HL-60/S4 (cell line): ENCODE results near the gene TSHZ2.

Experiments
- in situ Hi-C: fragments of 300-500 bp; cut with MboI; formaldehyde crosslinking; loops from 2 replicates; pipeline ENCODE4 v1.14.3; 2022; ENCODE audit warnings: low sequenced_read_pairs

Gene TSHZ2

GRCh38 chr20:53190225-53190624, 218.1 kb downstream of the TSHZ2 start:
- in situ Hi-C loops: no loop called here

DNA sequence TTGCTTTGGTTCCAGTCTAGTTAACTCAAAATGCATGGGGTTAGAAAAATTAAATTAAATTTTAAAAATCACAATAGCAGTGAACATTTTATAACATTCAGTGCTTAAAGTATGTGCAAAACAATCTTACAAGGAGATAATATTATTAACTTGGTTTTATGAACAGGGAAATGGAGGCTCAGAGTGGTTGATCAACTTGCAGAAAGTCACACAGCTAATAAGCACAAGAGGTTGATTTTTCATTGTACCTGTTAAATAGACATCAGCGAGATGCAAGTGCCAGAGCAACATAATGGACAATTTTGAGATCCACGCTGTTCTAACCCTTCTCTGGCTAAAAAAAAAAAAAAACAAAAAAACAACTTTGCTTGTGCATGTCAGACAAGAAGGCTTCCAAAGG, 219.8 kb downstream of the TSHZ2 start:
- in situ Hi-C loops: no loop called here

DNA sequence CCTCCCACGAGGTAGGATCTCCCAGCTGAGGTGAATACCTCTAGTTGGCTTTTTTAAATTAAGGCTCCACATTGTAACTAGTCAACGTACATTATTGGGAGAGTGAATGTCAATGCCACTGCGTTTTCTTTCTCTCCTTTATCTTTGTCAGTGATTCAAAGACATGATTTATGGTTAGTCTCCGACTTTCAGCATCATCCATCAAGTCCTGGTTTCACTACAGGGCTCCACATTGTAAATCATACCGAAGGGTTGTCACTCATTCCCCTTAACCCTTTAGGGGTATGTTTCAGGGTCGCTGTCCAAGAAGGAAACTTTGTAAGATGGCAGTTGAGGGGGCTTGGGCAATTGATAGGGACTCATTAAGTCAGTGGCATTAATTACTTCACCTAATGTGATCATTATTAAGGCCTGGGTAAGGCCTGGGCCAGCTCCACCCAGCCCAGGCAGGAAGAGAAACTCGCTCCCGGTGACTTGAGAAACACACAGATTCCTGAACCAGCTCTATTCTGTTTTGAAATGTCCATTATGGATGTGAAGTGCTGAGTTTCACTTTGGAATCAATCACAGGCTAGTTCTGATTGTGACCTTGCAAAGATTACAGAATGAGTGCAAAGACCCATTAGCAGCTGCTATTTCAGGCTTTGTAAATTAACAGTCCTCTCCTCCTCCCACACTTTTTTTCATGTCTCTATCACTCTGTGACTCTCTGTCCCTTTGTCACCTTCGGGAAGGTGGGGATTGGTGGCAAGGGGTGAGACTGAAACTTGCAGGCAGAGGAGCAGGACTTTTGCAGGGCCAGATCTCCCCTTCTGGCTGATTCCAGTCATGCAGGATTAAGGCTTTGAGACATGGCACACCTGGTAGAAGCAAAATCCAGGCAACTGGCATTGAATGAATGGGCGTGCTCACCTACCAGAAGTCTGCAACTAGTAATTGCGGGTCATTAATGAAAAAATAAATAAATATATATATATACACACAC, 222.4 kb downstream of the TSHZ2 start:
- in situ Hi-C loops: no loop called here

DNA sequence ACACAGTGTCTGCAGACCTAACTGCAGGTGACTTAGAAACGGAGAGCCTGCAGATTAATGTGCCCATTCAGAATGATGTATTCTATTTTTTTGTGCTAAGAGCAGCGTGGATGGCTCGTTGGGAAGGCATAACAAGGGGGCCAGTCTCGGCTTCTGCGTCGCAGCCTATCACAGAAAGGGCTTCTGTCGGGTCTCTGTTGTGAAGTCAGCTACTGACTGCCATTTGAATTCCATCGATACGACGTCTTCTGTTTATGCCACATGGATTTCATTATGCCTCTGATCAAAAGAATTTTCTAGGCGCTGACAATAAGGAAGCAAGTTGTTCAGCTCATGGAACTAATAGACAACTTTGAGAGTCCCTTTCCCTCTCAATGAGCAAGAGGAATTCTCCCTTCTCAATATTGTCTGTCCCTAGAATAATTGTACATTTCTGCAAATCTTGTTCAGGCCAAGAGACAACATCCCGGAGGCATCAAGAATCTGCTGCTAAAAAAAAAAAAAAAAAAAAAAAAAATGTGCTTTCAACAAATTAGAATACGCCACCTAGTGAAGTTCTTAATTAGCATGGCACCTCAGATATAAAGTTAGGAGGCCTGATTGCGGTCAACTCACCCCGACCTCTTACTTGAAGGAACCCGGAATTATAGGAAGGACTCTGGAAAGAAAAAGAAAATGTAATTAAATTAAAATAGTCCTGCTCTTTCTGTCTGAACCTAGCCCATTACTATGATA, 223.9 kb downstream of the TSHZ2 start:
- in situ Hi-C loops: no loop called here

GRCh38 chr20:53201588-53201987, 229.4 kb downstream of the TSHZ2 start:
- in situ Hi-C loops: no loop called here

DNA sequence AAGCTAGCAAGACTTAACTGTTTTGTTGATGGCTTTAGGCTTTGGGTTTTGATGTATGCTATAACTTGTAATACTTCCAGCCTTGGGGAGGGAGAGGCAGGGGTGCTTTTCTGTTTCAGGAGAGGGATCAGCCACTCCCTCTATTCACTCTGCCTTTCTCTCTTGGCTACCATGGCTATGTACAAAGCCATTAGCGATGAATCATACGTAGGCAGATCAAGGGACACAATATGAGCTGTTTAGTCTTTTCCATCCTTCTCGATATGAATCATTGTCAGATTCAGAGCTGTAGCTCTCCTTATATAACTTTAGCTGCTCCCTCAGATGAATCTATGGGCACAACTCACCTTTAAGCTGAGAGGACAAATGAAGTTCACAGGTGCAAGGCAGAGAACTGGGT, 230.6 kb downstream of the TSHZ2 start:
- in situ Hi-C loops: no loop called here

GRCh38 chr20:53205046-53205445, 232.9 kb downstream of the TSHZ2 start:
- in situ Hi-C loops: no loop called here

GRCh38 chr20:53208110-53208832, 236.1 kb downstream of the TSHZ2 start:
- in situ Hi-C loops: no loop called here

- in situ Hi-C loops: no loop called here
Observed at GRCh38 chr20:53210041-53210440, 237.9 kb downstream of the TSHZ2 start.

- in situ Hi-C loops: no loop called here
Observed at GRCh38 chr20:53210931-53211330, 238.8 kb downstream of the TSHZ2 start.

DNA sequence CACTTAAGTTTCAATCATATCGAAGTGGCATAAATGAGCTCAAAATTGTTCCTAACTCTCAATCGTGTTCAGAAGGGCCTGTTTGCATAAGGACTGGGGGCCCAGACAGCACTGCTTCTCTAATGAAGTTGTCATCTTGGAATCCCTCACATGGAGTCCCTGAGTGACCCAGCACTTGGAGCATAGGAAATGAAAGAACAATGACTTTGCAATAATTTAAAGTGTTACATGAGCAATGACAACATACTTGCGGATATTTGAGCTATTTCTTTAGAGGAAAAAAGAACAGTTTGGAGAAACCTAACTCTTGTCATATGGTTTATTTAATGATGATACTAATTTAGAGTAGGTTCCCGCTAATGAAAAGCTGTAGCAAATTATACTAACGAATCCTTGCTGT, 239.9 kb downstream of the TSHZ2 start:
- in situ Hi-C loops: no loop called here

GRCh38 chr20:53214392-53214791, 242.2 kb downstream of the TSHZ2 start:
- in situ Hi-C loops: no loop called here

DNA sequence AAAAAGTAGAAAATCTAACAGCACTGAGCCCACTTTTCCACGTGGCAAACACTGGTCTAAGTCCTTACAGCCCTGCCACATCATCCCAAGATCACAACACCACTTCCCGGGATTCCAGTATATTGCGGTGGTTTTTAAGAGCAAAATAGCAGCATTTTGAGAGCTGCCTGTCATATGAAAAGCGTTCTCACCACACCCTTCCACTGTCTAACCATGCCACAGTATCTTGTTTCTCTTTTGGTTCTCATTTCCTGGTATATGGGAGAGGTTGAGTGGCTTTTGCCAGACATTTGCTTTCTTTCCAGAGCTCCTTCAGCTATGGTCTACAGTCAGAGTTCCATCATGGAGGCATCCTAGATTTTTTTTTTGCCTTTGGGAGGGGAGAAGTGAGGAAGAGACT, 243.0 kb downstream of the TSHZ2 start:
- in situ Hi-C loops: no loop called here

DNA sequence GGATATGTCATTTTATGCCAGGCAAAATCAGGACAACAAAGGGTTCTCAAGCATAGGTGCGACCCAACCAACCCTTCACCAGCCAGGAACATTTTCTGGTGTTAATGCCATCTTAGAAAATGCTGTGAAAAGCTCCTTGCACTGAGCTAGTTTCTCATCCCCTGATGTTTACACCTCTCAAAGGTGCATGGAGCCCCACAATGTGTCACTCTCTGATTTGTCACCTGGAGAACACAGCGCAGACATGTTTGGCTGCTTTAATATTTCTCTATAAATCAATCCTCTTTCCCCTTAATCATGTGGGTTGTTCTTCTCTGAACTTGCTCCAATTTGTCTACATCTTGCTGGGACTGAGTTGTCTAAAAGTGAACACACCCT, 244.3 kb downstream of the TSHZ2 start:
- in situ Hi-C loops: no loop called here

GRCh38 chr20:53216856-53217576, 244.9 kb downstream of the TSHZ2 start:
- in situ Hi-C loops: no loop called here

GRCh38 chr20:53220482-53221307, 248.5 kb downstream of the TSHZ2 start:
- in situ Hi-C loops: no loop called here

DNA sequence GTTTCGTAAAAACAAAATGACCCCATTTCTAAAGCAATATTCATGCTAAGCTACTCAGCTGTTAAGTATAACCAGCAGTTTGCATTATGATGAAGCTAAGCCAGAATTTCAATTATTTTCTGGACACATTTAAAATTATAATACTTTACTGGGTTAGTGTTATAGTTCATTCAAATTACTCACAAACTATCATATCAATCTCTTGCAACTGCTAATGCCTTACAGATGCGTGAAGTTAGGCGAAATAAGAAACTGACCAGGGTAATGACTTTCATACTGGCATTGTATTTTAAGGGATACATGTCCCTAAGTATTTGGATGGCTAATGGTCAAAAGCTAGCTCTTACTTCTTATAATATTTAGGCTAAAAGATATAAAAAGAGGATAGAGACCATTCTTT, 249.6 kb downstream of the TSHZ2 start:
- in situ Hi-C loops: no loop called here

DNA sequence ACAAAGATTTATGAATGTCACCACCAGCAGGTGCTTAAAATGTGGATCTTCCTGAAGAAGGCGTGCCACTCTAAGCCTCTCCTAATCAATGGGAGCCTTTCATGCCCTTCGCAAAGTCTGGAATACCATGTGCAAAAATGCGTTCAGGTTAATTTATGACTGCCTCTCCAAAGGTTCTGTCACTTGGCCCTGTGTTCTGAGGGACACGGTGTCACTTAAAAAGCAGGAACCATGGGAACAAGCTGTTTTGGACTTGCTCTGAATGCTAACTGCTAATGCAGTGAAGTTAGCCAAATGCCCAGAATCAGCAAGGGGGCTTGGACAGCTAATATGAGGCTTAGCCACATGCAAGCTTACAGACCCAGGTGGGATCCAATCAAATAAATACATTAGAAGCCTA, 250.3 kb downstream of the TSHZ2 start:
- in situ Hi-C loops: no loop called here

DNA sequence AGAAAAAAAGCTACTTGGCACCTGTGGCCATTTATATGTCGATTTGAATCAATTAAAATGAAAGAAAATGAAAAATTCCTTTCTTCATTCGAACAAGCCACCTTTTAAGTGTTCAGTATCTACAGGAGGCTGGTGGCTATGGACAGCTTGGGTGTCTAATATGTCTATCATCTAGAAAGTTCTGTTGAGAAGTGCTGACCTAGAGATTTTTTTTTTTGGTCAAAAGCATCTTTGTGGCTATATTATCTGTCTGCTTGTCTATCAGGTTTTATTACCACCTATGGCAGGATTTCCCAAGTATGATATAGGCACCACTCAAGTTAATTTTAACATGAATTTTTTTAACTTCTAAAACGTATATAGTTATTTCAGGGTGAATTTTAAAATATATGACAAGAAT, 250.8 kb downstream of the TSHZ2 start:
- in situ Hi-C loops: no loop called here

DNA sequence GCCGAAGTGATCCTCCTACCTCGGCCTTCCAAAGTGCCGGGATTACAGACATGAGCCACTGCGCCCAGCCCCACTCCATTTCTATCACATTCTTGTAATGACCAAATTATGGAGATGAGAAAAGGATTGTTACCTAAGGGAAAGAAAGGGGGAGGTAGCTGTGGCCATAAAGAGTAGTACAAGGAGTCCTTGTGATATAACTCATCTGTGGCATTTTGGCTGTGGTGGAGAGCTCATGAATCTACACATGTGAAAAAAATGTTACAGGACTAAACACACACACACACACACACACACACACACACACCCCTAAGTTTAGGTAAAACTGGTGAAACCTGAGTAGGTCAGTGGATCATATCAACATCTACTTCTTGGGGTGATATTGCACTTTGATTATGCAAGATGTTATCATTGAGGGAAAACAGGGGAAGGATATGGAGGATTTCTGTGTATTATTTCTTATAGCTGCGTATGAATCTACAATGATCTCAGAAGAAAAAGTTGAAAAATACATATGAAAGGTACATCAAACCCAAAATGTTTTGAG, 251.5 kb downstream of the TSHZ2 start:
- in situ Hi-C loops: no loop called here
